OCI-LY7 (cell line): ENCODE measurements around the gene LRRC2.

ENCODE experiments used
- CTCF ChIP-seq: fragments of 200-600 bp; sonication (generic); conservative IDR thresholded peaks from 2 replicates; pipeline ENCODE4 v1.5.1; 2014; ENCODE audit warnings: mild to moderate bottlenecking, antibody characterized with exemption, low read length, moderate library complexity, mixed read lengths
- EZH2phosphoT487 ChIP-seq: fragments of 200-600 bp; sonication (generic); IDR thresholded peaks from 2 replicates; pipeline ENCODE4 v1.6.1; 2018; ENCODE audit warnings: low read depth, borderline replicate concordance, mild to moderate bottlenecking, mixed run types, antibody characterized with exemption, low read length, moderate library complexity, mixed read lengths

DNA sequence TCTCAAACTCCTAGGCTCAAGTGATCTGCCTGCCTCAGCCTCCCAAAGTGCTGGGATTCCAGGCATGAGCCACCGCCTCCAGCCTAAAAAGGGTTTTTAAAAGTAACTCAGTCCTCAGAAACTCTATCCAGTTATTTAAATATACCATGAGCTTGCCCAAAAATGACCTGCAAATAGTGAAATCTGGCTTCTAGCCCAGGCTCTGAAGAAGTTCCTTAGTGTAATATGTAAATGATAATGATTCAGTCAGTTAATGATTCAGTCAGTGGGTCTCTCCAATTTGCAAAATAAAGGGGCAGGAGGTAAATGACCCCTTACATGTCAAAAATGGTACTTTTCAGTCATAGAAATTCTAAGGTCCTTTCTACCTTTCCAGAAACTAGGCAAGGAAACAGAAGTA lies 28.8 kb downstream of the LRRC2 start:
- TF ChIP-seq CTCF (no peak), EZH2phosphoT487 (no peak)
